CD4-positive, alpha-beta T cell treated with Interferon alpha-2 for 1 hour (primary cell): ENCODE results near the gene HOXD8.

Experiments
- DNase-seq, 2 donors: peaks; one replicate each; pipeline ENCODE4 v3.0.0-alpha.2; 2020 to 2022

HOXD8 gene

DNA sequence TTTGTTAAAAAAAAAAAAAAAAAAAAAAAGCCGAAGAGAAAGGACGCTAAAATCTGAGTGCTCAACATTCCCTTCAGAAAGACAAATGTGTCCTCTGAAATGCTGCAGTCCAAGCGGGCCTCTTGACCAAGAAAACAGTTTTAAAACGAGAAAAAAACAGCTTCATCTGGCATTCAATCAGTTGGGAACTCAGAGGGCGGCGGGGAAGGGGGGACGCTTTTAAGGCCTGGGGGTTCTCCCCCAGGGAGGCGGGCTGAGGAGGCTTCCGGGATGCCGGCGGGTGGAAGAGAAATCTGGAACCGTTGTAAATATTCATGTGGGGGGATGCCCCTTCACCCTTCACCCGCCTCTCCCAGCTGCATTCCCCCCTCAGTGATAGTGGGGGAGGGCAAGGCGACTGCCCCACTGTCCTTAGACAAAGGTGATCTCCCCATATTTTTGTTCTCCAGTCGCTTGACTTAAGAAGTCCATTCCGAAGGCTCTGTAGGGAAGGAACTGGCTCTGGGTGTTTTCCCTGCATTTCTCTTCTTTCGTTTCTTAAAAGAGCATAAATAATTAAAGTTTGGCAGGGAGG, 25.7 kb upstream of the HOXD8 start:
- no peak for DNase-seq

- DNase-seq = no peak
Measured at GRCh38 chr2:176104316-176105077, 25.0 kb upstream of the HOXD8 start.

DNA sequence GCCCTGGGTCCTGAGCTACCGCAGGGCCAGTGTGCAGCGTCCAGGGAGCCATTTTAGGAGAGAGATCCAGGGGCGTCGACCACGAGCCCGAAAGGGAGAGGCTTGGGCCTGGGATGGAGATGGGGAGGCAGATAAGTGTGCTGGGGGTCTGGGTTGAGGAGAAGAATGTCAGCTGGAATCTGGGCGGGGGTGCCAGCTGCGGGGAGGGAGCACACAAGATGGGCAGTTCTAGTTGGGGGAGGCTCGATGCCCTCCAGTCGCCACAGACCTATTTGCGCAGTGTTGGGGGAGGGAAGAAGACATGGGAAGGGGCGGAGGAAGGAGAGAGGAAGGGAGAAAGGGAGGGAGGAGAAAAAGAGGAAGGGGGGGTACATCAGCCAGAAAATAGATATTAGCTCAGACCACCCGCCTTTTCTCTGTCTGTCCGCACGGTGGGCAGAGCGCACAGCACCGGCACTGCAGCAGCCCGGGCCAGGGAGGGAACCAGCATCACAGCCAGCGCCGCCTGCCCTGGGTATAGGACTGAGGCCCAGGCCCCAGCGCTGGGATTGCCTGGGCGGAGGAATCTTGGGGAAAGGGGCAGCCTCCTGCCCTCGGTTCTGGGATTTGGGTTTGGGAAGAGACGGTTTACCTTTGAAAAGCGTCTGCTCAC, 24.3 kb upstream of the HOXD8 start:
- no peak for DNase-seq

- DNase-seq = no peak
Measured at GRCh38 chr2:176105730-176106580, 23.6 kb upstream of the HOXD8 start.

DNA sequence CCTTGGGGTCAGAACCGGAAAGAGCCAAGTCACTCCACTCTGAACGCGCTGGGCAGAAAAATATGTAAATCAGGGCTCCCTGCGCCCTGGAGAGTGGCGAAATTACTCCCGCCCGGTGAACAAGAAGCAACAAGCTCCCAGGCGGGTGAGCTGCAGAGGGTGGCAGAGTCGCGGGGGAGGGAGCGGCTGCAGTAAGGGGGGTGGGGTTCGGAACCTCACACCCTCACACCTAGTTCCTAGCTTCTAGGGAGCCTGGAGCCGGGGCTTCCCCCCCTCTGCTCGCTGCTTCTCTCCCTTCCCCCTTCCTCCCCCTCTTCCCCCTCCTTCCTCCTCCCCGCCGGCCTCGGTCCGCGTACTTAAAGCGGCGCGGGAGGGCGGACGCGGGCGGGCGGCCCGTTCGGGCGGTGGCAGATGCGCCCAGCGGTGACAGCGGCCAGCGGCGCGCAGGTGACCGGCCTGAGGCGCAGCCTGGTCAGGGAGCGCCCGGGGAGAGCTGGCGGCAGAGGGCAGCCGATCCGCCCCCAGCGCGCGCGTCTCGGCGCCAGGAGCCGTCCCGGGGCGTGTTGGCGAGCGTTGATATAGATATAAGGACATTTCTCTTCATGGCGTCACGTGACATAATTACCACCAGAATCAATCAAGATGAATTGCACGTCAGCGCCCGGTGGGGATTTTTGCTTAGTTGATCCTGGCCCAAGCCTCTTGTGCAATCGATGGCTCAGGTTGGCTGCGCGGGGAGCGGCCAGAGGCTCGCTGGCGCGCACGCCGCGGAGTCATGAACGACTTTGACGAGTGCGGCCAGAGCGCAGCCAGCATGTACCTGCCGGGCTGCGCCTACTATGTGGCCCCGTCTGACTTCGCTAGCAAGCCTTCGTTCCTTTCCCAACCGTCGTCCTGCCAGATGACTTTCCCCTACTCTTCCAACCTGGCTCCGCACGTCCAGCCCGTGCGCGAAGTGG, 22.6 kb upstream of the HOXD8 start, which contains the start of gene HOXD11:
Gene HOXD11, plus strand, starts transcription at position 700 of the 959 bp plus-strand sequence. Its CDS starts 76 bp downstream, at position 776.
- no peak for DNase-seq

DNA sequence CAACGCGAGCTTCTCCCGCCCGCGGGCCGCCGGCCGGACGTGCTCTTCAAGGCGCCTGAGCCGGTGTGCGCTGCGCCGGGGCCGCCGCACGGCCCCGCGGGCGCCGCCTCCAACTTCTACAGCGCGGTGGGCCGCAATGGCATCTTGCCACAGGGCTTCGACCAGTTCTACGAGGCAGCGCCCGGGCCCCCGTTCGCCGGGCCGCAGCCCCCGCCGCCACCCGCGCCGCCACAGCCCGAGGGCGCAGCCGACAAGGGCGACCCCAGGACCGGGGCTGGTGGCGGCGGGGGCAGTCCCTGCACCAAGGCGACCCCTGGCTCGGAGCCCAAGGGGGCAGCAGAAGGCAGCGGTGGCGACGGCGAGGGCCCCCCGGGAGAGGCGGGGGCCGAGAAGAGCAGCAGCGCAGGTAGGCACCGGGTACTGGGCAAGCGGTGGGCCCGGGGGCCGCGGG, 21.7 kb upstream of the HOXD8 start:
- no peak for DNase-seq

DNA sequence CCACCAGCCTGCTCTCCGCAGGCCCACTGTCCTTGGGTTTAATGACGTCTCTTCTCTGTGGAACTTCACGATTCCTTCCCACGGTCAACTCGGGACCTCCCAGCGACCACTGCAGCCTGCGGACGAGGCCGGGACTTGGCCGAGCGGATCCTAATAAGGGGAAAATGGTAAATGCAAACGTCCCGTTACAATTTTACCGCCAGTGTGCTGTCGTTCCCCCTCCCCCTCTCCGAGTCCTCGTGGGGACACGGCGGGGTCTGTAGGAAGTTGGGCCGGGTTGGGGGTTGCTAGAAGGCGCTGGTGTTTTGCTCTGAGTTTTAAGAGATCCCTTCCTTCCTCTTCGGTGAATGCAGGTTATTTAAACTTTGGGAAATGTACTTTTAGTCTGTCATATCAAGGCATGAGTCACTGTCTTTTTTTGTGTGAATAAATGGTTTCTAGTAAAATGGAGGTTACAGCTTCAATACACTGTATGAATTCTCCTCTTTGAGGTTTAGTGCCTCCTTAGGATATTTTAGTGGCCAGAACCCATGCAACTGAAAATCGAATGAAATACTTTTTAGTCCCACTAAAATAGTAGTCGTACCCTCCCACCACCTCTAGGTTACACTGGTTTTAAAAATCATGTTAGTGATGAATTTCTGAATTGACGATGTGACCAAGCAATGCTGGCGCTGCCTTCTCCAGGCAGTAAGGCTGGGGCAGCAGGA, 20.2 kb upstream of the HOXD8 start:
- DNase-seq = no peak

- DNase-seq = no peak
Measured at GRCh38 chr2:176109946-176110345, 19.6 kb upstream of the HOXD8 start.

DNA sequence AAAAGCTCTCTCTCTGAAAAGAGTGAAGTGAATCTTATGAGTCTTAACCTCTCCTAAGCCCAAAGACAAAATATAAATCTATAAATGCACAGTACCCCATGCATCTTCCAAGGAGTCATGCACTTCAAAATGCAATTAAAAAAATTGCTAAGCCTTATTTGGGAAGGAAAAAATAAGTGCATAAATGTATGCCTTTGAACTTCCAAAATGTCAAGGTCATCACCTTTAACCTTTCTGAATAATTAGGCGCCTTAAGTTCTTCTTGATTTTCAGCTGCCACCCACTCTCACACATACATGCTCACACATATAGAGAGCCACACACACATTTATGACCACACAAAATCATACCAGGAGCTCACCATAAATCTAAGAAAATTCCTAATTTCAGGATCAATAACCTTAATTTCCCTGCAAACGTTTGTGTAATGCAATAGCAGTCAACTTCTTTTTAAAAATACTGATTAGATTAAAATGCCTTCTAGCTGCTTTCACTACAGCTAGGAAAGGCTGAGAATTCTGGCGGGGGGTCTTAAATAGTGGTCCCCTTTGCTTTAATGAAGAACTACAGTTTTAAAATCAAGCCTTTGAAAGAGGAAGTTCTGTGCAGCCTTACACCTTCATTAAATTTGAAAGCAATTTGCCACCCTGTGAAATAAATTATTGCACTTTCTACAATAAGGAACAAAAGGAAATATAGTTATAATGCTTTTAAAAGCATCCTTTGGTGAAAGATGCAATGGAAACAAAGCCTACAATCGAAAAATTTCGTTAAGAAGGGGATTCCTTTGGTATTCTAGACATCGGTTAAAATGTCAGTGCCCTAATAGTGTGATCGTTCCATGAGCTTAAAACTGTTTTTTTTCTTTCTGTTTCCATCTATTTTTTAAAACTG, 18.8 kb upstream of the HOXD8 start:
- DNase-seq = no peak

GRCh38 chr2:176111309-176111663, 18.2 kb upstream of the HOXD8 start:
- DNase-seq = no peak

- no peak for DNase-seq
Measured at GRCh38 chr2:176111846-176112374, 17.6 kb upstream of the HOXD8 start.

DNA sequence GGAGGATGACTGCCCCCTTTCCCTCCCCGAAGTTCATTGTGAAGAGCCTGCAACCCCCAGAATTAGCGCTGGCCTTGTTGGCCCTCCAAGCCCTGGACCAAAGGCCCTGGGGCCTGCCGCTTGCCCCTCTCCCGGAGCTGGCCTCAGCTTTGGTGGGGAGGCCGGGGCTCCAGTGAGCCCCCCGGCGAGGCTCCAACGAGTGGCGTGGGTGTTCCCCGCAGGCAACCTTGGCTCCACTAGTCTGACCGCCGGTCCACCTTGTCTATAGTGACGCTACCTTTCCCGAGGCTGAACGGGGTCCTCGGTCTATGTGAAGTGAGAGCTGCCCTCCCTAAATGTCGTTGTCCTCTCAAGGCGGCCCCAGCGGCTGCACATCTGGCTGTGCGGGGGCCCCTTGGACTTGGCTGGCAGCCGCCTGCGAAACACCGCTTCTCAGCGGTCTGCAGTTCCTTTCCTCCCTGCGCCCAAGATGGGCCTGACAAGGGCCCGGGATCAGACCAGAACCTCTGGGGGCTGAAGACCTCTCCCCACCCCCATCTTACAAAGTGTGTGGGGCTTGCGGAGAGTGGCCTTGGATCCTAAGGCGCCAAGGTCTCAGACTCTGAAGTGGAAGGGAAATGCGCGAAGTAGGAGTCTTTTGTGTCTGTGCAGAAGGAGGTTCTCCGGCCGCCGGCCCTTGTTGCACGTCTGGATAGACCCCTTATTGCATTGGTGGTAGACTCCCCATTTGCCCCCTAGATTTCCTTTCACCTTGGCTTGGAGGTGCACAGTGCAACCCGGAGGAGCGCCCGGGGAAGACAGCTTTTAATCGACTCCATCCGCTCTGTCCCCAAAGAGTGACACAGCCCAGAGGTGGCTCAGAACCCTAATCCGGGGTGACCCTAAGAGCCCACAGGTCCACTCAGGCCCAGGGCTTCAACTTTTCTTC, 16.9 kb upstream of the HOXD8 start:
- DNase-seq = no peak

- no peak for DNase-seq
Measured at GRCh38 chr2:176114120-176114929, 15.2 kb upstream of the HOXD8 start.

GRCh38 chr2:176114930-176115625, 14.4 kb upstream of the HOXD8 start:
- DNase-seq = no peak

GRCh38 chr2:176115883-176116813, 13.4 kb upstream of the HOXD8 start, which contains the start of gene HOXD10:
Gene HOXD10, plus strand, starts transcription at chr2:176116778. Its CDS starts 56 bp downstream, at chr2:176116834.
- DNase-seq = no peak
